A549 (cell line): Measurements from ENCODE around the gene GSAP.

Experiments used
- CEBPB ChIP-seq, 2 experiments: fragments of >200 bp in 1 of 2; sonication (Bioruptor Twin) in 1 of 2; formaldehyde crosslinking in 1 of 2; IDR thresholded peaks; 2 replicates each; pipeline ENCODE4 v1.6.1; 2012 to 2016
- CHD2 ChIP-seq: fragments of 150-350 bp; IDR thresholded peaks from 2 replicates; pipeline ENCODE4 v1.6.1; 2014; ENCODE audit warnings: low read length; ENCODE audit not compliant: partially characterized antibody
- CHD4 ChIP-seq: fragments of 200-600 bp; sonication (generic); IDR thresholded peaks from 2 replicates; pipeline ENCODE4 v1.6.1; 2016; ENCODE audit warnings: antibody characterized with exemption, mild to moderate bottlenecking, borderline replicate concordance
- CTCF ChIP-seq: fragments of >200 bp; sonication (Bioruptor Twin); formaldehyde crosslinking; IDR thresholded peaks from 3 replicates; pipeline ENCODE4 v1.5.1; 2016
- EHF ChIP-seq: fragments of 250-450 bp; sonication (Bioruptor Pico); IDR thresholded peaks from 2 replicates; pipeline ENCODE4 v1.5.0; 2020; ENCODE audit warnings: mild to moderate bottlenecking
- EP300 ChIP-seq, 2 experiments: fragments of >200 bp; sonication (Bioruptor Twin); formaldehyde crosslinking; IDR thresholded peaks; 2 replicates in 1 of 2; 3 replicates in 1 of 2; pipeline ENCODE4 v1.6.1; 2016 to 2017
- MAFK ChIP-seq: fragments of 450-650 bp; IDR thresholded peaks from 2 replicates; pipeline ENCODE4 v1.6.1; 2014; ENCODE audit not compliant: partially characterized antibody
- MAX ChIP-seq: IDR thresholded peaks from 2 replicates; pipeline ENCODE4 v1.6.1; 2012
- NR3C1 ChIP-seq: fragments of >200 bp; sonication (Bioruptor Twin); formaldehyde crosslinking; IDR thresholded peaks from 3 replicates; pipeline ENCODE4 v1.6.1; 2017
- POLR2A ChIP-seq: IDR thresholded peaks from 2 replicates; pipeline ENCODE4 v1.6.1; 2012; ENCODE audit warnings: mild to moderate bottlenecking, low read length
- POLR2AphosphoS2 ChIP-seq: conservative IDR thresholded peaks from 2 replicates; pipeline ENCODE4 v1.6.1; 2012; ENCODE audit warnings: low read length, improper control_type of control experiment, inconsistent platforms
- RARB ChIP-seq: fragments of 250-450 bp; sonication (Bioruptor Pico); IDR thresholded peaks from 2 replicates; pipeline ENCODE4 v1.8.0; 2021; ENCODE audit warnings: mild to moderate bottlenecking, moderate library complexity
- REST ChIP-seq: fragments of 200-600 bp; sonication (generic); IDR thresholded peaks from 2 replicates; pipeline ENCODE4 v1.6.1; 2016; ENCODE audit warnings: antibody characterized with exemption, mild to moderate bottlenecking, moderate library complexity
- RNF2 ChIP-seq: fragments of 200-600 bp; sonication (generic); IDR thresholded peaks from 2 replicates; pipeline ENCODE4 v1.6.1; 2016; ENCODE audit warnings: low read depth, mild to moderate bottlenecking, antibody characterized with exemption, moderate library complexity, borderline replicate concordance

- no peak for TF ChIP-seq CTCF
- TF ChIP-seq POLR2AphosphoS2 = no peak
- no peak for TF ChIP-seq MAX
- no peak for TF ChIP-seq REST
- TF ChIP-seq MAFK = no peak
- no peak for TF ChIP-seq EHF (CRISPR knock-in tag)
- TF ChIP-seq NR3C1 = no peak
- no peak for TF ChIP-seq CEBPB (IDR thresholded peaks at IDR 0.05)
- TF ChIP-seq RNF2 = no peak
- TF ChIP-seq RARB (CRISPR knock-in tag) = no peak
- TF ChIP-seq POLR2A = no peak
- no peak for TF ChIP-seq CHD4
- TF ChIP-seq EP300 (IDR thresholded peaks at IDR 0.05) = no peak
- no peak for TF ChIP-seq CHD2
Observed at GRCh38 chr7:77271766-77272165, 144.4 kb downstream of the GSAP start.
